ENCODE data around the gene PLD1. TPM values are rescaled to one million over a fixed set of nuclear protein-coding genes. Genes with fewer than 3 reads are reported as not detected.

Gene PLD1
- total and polyA plus RNA-seq, 10 of the 15 experiments (the other 5 are each of a cell fraction or from before 2014, with no cell fraction given), result 2.9 to 108 (median 3.6) TPM

DNA sequence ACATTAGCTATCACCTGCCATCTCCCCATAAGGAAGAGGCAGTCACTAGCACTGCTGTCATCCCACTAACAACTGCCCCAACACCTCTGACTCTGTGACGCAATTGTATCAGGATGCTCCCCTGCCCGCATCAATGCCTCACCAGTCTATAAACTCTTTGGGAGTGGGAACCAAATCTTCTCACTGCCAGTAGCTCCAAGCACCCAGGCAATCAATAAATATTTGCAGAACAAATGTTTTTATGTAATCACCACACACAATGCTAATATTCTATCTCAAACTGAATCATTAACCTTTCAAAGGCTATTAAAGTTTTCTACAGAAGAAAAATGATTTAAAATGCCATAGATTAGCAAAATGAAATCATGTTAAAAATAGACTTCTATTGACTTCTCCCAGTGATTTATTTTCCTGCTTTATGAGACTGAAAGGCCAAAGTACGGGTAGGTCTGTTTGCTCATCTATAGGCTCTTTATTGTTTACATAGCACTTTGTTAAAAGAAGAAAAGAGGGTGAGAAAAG, 131.3 kb downstream of the PLD1 start (continued):
- TF ChIP-seq ZNF592 (IDR thresholded peaks at IDR 0.05), result no peak
- TF ChIP-seq FOXK2 (IDR thresholded peaks at IDR 0.05), result no peak
- no peak for TF ChIP-seq MEF2A (IDR thresholded peaks at IDR 0.05; ENCODE audit: insufficient read depth, low read depth, low read length)
- TF ChIP-seq, protein P1, sequence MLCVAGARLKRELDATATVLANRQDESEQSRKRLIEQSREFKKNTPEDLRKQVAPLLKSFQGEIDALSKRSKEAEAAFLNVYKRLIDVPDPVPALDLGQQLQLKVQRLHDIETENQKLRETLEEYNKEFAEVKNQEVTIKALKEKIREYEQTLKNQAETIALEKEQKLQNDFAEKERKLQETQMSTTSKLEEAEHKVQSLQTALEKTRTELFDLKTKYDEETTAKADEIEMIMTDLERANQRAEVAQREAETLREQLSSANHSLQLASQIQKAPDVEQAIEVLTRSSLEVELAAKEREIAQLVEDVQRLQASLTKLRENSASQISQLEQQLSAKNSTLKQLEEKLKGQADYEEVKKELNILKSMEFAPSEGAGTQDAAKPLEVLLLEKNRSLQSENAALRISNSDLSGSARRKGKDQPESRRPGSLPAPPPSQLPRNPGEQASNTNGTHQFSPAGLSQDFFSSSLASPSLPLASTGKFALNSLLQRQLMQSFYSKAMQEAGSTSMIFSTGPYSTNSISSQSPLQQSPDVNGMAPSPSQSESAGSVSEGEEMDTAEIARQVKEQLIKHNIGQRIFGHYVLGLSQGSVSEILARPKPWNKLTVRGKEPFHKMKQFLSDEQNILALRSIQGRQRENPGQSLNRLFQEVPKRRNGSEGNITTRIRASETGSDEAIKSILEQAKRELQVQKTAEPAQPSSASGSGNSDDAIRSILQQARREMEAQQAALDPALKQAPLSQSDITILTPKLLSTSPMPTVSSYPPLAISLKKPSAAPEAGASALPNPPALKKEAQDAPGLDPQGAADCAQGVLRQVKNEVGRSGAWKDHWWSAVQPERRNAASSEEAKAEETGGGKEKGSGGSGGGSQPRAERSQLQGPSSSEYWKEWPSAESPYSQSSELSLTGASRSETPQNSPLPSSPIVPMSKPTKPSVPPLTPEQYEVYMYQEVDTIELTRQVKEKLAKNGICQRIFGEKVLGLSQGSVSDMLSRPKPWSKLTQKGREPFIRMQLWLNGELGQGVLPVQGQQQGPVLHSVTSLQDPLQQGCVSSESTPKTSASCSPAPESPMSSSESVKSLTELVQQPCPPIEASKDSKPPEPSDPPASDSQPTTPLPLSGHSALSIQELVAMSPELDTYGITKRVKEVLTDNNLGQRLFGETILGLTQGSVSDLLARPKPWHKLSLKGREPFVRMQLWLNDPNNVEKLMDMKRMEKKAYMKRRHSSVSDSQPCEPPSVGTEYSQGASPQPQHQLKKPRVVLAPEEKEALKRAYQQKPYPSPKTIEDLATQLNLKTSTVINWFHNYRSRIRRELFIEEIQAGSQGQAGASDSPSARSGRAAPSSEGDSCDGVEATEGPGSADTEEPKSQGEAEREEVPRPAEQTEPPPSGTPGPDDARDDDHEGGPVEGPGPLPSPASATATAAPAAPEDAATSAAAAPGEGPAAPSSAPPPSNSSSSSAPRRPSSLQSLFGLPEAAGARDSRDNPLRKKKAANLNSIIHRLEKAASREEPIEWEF (IDR thresholded peaks at IDR 0.05; ENCODE audit: insufficient replicate concordance, low read depth, low read length), result no peak
- TF ChIP-seq ZNF217 (IDR thresholded peaks at IDR 0.05), result no peak
- no peak for TF ChIP-seq SUPT20H (IDR thresholded peaks at IDR 0.05; ENCODE audit: borderline replicate concordance, control insufficient read depth, low read depth, low read length)
- TF ChIP-seq HDAC2 (IDR thresholded peaks at IDR 0.05), result no peak
- no peak for TF ChIP-seq HDAC6 (IDR thresholded peaks at IDR 0.05; ENCODE audit: unreplicated experiment)
- no peak for TF ChIP-seq EZH2 (IDR thresholded peaks at IDR 0.05; ENCODE audit: borderline replicate concordance, control insufficient read depth, low read depth, low read length)
- no peak for TF ChIP-seq POLR2A (IDR thresholded peaks at IDR 0.05; ENCODE audit: low read depth, low read length)
- TF ChIP-seq ZZZ3 (IDR thresholded peaks at IDR 0.05; ENCODE audit: control insufficient read depth, insufficient read length, low read depth), result no peak

Data from GM12878 (cell line).